Measurements from ENCODE around the gene PER2. TPM values are rescaled to one million over a fixed set of nuclear protein-coding genes. Genes with fewer than 3 reads are reported as not detected.

PER2 gene
- total RNA-seq, 1 donor from 2014 or later, result 29.8 TPM

DNA sequence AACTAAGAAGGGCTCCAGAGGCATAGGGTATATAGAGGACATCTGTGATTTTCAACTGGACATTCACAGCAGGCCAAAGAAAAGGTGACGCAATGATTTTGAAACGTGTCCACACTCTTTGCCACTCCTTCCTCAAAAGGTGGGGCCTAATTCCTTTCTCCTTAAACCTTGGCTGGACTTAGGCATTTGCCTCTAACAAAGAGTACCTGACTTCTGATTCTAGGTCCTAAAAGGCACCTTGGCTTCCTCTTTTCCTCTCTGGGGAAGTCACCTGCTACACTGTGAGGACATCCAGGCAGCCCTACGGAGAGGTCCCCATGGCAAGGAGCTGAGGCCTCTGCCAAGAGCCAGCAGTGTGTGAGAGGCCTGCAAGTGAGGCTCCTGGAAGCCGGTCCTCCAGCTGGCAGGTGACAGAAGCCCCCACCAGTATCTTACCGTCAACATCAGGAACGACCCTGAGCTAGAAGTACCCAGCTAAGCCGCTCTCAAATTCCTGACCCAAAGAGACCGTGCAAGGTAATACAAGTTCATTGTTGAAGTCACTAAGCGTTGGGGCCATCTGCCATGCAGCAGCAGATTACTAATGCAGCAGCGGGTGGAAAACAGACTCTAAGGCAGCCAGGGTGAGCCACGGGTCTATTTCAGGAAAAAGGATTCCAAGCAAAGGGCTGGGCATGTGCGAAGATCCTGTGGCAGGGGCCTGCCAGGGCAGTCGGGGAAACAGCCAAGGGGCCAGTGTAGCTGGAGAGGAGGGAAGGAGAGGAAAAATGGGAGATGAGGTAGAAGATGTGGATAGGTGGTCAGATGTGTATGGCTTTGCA is 41.2 kb downstream of the PER2 start:
- DNase-seq (ENCODE audit: low spot score), result no peak

DNA sequence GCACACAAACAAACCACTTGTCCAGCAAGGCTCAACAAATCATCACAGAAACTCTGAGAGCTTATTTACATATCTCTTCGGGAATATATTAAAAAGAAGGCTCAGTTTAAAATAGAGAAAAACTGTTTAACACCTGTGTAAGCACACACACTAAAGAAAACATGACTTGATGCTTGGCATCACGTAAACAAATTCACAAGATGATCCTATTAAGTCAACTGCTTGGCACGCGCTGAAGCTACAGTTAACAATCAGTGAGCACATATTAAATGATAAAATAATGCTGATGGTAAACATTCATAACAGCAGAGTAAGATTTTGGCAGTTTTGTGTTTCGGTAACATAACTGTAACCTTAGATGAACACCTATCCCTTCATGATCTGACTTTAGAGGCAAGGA is 44.3 kb downstream of the PER2 start:
- DNase-seq (ENCODE audit: low spot score), result no peak

DNA sequence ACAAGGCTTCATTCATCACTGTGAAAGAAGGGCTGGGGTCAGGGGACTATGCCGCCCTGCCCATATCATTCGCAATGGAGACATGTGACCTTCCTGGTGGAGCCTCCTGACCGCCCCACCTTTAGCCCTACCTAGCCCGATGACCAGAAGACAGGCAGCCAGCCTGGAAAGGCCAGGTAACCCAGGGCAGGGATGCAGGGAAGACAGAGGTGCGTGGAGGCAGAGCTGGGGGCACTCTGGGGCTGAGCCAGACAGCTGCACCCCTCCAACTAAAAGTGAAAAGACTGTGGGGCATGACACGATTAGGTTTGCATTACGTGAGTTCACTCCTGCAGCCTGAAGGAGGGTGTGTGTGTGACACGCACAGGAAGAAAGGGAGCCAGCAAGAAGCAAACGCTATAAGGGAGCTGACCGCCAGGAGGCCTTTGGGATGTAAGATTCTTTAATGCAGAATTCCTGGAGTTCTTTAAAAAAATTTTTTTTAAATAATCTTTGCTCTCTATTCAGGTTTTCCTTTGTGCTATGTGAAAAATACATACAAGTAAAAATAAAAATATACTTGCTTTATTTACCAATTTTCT is 44.8 kb downstream of the PER2 start:
- no peak for DNase-seq (ENCODE audit: low spot score)

DNA sequence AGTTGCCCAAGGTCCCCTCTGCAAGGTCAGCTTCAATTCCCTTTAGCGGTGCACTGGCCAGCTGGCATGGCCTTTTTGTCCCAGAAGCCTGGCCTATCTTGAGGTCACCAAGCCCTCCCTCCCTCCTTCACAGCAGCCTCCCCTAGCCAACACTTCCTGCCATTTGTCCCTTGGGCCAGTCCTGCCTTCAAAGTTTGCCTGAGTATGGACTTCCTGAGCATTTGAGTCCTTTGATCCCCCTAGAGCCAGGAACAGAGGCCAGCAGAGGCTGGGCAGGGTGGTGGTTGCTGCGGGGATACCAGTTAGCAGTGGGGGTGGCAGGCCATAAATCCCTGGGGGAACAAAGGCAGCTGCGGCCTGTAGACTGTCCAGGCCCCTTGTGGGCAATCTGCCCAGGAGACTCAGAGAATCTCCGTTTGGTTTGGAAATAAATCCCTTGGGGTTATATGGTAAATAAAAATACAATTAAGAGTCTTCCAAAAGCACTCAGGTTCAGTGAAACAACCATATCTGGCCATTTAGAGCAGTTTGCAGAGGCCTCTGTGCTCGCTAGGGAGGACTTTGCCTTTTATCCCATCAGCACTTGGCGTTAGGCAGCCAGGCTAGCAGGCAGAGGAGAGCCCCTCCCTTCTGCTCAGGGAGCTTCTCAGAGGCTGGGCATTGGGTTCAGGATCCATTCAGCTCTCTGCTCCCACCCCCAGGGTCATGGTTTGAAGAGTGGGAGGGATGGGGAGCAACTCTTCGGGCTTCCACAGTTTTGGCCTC is 45.5 kb downstream of the PER2 start:
- no peak for DNase-seq (ENCODE audit: low spot score)

DNA sequence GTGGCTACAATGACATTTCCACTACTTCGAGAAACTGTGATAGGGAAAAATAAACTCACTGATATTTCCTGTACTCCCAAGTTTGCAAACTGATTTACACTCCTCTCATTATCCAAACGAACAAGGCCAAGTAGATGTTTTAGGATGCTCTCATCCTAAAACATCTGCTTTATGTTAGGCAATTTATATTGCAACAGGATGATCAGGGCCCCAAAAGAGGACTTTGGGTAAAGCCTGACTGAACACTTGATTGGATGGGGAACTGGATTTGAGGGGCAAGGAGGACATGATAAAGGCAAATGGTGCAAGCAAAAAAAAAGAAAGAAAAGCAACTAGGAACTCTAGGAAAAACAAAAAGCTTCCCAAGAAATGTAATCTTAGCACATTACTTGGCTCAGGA is 46.4 kb downstream of the PER2 start:
- no peak for DNase-seq (ENCODE audit: low spot score)

DNA sequence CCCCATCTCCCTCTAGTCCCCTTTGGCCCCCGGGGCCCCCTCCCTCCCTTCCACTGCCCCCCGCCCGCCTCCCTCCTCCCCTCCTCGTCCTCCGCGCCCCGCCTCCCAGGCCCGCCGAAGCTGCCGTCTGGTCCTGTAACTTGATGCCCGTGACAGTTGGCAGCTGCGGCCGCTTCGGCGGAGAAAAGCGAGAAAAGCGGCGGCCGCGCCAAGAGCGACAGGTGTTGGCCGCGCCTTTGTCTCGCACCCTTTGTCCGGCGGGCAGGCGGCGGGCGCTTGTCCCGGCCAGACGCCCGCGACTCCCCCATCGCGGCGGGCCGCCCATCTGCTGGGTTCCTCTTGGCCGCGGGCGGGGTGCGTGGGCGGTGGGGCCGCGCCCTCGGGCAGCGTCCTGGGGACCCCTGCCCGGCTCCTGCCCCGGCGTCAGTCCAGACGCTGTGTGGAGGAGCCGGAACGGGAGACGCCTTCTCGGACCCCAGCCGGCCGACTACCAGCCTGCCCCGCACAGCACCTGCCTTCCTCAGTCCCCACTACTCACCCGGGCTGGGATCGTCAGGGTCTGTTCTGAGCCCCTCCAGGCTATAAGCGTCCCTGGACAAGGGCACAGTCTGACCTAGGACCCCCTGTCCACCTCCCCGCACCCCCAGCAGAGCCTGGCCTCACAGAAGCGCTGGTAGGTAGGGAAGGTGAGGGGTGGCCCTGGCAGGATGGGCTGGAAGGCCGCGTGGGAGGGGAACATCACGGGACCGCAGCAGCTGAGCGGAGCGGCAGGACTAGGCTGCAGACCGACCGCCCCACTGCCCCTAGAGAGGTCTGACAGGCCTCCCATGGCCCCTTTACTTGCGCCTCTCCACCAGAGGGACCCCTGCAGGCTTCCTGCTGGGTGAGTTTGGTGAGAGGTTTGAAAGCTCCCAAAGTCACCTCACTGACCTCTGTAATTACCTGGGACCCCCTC is 47.4 kb downstream of the PER2 start:
- DNase-seq (ENCODE audit: low spot score), result no peak

DNA sequence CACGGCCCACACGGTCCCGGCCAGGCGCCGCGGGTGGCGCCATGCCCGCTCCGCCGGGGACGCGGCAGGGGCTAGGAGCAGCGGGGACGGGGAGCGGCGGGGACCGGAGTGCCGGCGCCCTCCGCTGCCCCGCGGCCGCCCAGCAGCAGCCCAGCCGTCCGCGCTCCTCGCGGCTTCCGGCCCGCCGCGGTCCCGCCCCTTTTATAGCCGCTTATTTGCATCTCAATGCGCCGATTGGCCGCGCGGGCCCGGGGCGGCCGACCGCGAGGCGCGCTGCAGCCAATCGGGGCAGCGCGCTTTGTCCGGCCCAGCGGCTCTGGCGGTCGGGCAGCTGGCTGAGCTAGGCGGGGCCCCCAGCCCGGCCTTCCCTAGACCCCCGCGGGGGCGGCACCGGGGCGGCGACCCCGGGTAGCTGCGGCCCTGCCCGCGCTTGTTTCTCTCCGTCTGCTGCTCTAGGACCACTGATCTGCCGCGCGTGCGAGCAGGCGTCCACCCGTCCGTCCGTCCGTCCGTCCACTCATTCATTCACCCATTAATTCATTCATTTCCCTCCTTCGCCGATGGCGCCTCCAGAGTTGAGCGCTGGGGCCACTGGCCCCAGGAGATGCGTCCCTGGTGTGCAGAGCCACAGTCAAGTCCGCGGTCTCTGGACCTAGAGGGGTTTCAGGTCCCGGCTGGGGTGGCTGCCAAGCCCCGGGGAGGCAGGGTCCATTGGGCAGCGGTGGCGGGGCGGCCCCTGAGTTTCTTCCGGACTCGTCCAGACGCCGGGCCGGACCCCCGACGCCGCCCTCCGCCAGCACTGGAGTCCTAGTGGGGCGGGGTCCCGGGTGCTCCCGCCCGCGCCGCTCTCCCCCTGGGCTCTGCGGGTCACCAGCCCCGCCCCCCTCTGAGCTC is 48.3 kb downstream of the PER2 start, which contains the start of gene HES6:
TSS of gene HES6 (minus strand) at position 176 of the 894 bp plus-strand sequence. CDS start at position 43, 133 bp downstream.
- DNase-seq (ENCODE audit: low spot score), result peak; percentile 88

DNA sequence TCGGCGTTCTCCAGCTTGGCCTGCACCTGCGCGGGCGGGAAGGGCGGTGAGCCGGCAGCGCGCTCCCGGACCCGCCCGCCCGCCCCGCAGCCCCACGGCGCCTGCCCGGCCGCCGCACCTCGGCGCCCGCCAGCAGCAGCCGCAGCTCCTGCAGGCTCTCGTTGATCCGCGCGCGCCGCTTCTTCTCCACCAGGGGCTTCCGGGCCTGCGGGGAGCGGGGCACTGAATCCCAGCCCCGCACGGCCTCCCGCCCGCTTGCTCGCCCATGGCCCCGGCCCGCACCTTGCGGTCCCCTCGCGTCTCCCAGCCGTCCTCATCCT is 48.9 kb downstream of the PER2 start:
- no peak for DNase-seq (ENCODE audit: low spot score)

DNA sequence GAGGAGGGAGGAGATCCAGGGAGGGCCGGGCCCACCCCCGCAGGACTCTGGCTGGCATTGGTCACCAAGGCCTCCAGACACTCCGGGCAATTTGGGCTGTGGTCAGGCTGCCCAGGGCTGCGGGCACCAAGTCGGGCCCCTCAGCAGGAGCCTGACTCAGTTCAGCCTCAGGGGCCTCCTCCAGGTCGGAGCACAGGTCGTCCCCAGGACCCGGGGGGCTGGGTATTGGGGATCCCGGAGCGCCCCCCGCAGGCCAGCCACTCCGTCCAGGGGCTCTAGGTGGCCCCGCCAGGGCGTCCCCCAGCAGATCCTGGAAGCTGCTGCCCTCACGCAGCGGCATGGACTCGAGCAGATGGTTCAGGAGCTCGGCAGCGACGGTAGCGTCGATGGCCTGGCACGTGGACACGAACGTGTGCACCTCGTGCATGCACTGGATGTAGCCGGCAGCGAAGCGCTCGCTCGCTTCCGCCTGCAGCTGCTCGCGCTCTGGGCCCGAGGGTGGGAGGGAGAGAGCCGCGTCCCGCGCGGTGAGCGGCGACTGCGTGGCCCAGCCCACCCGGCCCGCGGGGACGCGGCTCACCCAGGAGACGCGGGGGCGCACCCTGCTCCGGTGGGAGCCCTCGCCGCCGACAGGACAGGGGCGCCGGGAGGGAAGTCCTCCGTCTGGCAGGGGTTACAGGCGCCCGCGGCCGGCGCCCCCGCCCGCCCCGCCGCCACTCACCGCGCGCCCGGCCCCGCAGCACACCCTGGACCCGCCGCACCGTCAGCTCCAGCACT is 49.5 kb downstream of the PER2 start:
- no peak for DNase-seq (ENCODE audit: low spot score)

DNA sequence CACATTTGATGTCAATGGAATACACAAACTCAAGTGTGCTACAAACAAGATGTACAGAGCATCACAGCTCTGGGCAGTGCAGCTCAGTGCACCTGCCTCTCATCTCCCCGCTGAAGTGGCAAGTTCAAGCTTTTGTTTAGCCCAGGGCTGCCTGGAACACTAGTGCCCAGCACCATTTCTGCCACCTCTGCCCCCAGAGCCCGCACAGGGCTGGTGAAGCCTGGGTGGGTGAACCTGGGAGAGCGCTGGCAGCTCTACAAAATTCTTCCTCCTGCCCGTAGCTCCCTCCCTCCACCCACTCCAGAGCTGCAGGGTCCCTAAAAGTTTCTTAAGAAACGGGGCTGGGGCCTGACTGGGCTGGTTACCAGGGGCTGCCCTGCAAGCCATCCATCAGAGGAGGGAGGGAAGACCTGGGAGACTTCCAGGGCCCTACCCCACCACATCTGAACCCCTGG is 50.1 kb downstream of the PER2 start:
- no peak for DNase-seq (ENCODE audit: low spot score)

DNA sequence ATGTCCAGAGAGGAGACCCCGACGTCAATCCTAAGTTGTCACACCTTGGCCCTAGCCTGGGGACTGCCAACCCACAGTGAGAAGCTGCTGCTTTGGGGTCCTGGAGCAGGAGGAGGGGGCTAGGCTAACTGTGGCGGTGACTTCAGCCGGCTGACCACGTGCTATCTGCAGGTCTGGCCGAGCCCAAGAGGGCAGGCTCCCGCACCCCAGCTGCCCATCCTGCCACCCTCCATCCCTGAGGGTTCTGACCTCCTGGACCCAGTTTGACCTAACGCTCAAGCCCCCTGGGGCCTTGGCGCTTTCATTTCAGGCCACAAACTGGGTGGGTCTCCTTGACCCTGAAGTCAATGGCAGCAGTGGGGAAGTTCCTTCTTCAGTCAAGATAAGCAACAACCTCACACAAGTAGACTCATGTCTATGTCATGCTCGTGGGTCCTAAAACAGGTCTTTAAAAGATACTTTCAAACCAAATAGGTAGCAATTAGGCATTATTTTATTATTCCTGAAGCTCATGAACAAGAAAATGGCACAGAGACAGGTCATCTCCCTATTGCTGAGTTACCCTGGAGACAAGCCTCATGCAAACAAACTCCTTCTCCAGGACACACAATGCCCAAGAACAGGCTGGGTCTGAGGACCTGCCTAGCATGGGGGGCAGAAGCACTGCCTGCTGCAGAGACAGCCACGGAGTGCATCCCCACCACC is 50.8 kb downstream of the PER2 start:
- DNase-seq (ENCODE audit: low spot score), result no peak

DNA sequence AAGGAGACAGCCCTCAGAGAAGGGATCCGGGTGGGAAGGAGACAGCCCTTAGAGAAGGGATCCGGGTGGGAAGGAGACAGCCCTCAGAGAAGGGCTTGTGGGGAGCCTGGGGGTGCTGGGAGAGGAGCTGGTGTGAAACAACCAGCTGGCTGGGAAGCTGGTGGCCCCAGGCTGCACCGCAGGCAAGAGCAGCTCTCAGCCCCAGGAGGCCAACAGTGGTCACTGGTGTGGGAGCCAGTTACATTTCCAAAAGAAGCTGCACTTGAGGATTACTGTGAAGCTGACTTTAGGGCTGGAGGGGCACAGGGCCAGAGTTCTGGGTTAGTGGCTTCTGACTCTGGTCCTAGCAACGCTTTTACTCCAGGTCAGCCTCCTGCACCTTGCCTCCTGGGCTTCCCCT is 51.8 kb downstream of the PER2 start:
- DNase-seq (ENCODE audit: low spot score), result no peak

DNA sequence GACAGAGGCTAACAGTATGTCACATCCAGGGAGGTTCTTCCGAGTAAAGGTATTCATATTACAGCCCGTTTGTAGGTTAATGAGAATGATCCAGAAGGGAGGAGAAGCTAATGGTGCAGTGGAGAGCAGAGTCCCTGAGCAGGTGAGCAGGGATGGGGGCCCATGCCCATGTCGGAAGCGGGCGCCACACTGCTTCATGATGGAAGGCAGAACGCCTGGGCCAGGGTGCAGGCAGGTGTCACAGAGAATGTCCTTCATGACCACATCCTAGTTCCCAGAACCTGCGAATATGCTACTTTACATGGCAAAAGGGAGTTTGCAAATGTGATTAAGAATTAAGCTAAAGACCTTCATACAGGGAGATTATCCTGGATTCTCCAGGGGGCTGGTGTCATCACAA is 52.6 kb downstream of the PER2 start:
- DNase-seq (ENCODE audit: low spot score), result no peak

DNA sequence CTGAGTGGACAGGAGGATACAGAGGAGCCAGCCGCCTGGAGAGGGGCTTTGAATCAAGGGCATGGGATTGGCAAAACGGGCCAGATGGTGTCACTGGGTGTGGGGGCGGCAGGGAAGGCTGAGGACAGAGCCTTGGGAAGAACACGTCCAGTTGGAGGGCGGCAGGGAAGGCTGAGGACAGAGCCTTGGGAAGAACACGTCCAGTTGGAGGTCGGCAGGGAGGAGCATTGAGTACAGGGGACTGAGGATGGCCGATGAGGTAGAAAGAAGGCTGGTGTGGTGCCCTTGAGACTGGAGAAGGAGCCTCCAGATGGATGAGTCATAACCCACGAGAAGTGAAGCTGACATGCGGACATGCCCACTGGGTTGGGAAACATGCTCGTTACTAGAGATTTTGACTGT is 53.1 kb downstream of the PER2 start:
- DNase-seq (ENCODE audit: low spot score), result no peak

DNA sequence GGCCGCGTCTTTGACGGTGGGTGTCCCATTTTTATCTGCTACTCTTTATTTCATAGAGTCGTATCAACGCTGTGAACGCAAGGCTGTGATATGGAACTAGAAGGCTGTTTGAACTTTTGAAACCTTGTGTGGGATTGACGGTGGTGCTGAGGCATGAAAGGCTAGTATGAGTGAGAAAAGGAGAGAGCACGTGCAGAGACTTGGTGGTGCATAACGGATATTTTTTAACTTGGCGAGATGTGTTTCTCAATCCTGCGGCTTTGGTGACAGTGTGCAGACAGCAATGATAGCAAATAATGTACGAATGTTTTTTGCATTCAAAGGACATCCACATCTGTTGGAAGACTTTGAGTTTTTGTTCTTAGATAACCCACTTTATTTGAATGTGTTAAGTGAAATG is 54.8 kb downstream of the PER2 start:
- DNase-seq (ENCODE audit: low spot score), result no peak

DNA sequence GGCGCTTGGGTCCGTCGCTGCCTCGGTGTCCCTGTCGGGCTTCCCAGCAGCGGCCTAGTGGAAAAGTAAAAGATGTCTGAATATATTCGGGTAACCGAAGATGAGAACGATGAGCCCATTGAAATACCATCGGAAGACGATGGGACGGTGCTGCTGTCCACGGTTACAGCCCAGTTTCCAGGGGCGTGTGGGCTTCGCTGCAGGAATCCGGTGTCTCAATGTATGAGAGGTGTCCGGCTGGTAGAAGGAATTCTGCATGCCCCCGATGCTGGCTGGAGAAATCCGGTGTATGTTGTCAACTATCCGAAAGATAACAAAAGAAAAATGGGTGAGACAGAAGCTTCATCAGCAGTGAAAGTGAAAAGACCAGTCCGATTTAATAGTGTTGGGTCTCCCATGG is 56.6 kb downstream of the PER2 start:
- no peak for DNase-seq (ENCODE audit: low spot score)

DNA sequence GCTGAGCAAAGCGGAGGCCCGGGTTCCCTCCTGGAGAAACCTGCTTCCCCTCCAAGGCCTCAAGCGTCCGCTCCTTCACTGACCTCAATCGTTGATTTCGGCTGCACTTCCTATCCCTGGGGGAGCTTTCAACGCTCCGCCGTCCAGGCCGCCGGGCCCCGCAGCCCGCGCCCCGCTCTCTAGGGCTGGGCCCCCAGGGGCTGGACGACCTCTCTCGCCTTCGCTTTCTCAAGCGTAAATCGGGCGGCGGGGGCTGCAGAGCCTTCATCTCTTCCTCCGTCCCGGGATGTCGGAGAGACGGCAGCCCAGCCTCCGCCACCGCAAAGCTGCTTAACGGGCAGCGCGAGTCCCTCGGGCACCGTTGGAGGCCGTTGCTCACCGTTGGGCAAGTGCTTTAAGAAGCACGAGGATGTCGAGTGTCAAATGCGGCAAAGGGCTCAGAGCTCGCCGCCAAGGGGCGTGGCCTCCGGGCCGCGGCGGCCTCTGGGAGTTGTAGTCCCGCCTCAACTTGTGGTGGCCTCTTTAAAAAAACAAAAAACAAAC is 57.1 kb downstream of the PER2 start:
- DNase-seq (ENCODE audit: low spot score), result peak; percentile 82

DNA sequence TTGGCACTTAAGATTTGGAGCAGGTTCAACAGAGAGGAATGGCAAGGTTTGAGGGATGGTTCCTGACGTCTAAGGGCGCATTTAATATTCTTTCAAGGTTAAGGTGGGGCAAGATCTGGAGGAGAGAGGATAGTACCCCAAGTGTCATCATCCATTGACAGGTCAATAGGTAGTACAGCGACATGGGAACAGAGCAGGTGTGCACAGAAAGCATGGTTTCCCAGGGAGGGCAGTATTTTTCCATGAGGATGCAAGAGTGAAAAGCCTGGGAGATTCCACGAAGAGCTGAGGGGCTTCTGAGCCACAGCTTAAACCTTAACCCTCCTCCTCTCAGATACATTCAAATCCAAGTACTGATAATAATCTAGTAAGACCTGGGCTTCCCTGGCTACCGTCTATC is 57.7 kb downstream of the PER2 start:
- DNase-seq (ENCODE audit: low spot score), result no peak

DNA sequence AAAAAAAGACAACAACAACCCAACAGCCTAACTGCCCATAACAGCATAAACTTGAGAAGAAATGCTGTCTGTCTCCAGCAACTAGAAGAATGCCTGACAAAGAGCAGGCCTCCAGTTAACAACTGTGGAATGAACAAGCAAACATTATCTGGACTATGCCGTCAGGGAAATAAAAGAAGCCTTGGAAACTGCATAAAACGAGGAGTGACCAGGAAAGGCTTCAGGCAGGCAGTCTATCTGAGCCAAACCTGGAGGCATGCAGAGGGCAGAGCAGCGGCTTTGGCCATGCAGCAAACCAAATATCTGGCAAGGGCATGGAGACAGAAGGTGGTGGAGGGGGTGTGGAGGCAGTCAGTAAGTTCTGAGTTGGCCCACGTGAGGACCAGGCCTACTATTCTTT is 59.7 kb downstream of the PER2 start:
- DNase-seq (ENCODE audit: low spot score), result peak; percentile 54

Data from mucosa of gallbladder (tissue), 1 donor.